ENCODE data around the gene ST8SIA4.

Gene ST8SIA4

GRCh38 chr5:100903039-100903887 lies at the start of gene ST8SIA4:
ST8SIA4 (minus strand) TSS chr5:100903282; CDS start chr5:100902955, 327 bp downstream.
- DNase-seq, result peak; percentile 97

DNA sequence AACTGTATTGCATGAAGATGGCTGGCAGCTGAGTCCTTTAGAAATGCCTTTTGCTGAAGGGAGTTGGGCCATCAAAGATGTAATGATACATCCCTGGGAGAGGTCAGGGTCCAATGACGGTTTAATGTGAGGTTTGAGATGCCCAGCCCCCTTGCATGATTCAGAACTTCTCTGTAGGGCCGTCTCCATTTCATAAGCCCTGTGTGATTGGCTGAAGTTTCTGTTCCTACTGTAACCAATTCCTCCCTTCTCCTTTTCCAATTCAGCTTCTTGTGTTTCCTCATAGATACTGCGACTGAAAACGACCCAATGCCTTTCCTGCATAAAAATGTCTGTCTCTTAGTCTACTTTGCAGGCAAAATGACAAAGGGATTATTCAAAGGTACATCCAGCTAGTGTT lies 47.9 kb upstream of the ST8SIA4 start:
- no peak for DNase-seq

GRCh38 chr5:100913298-100913697 lies 10.2 kb upstream of the ST8SIA4 start:
- DNase-seq, result no peak

DNA sequence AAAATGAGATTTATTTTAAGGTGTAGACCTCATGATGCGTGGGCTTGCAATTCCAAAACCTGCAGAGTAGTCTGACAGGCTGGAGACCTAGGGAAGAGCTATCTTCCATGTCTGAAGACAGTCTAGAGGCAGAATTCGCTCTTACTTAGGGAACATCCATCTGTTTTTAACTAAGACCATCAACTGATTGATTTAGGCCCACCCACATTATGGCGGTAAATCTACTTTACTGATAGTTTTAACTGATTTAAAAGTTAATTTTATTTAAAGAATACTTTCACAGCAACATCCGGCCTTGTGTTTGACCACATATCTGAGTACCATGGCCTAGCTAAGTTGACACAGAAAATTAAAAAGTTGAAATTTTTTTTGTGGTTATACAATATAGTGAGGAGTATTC lies 6.0 kb upstream of the ST8SIA4 start:
- DNase-seq, result no peak

GRCh38 chr5:100905259-100905914 lies 2.3 kb upstream of the ST8SIA4 start:
- no peak for DNase-seq

GRCh38 chr5:100904259-100904861 lies 1.3 kb upstream of the ST8SIA4 start:
- peak; percentile 74 for DNase-seq

- peak; percentile 50 for DNase-seq
These were observed 543 bp downstream of the ST8SIA4 start for GRCh38 chr5:100902440-100903038.

GRCh38 chr5:100901821-100902341 lies 1.2 kb downstream of the ST8SIA4 start:
- peak; percentile 78 for DNase-seq

DNA sequence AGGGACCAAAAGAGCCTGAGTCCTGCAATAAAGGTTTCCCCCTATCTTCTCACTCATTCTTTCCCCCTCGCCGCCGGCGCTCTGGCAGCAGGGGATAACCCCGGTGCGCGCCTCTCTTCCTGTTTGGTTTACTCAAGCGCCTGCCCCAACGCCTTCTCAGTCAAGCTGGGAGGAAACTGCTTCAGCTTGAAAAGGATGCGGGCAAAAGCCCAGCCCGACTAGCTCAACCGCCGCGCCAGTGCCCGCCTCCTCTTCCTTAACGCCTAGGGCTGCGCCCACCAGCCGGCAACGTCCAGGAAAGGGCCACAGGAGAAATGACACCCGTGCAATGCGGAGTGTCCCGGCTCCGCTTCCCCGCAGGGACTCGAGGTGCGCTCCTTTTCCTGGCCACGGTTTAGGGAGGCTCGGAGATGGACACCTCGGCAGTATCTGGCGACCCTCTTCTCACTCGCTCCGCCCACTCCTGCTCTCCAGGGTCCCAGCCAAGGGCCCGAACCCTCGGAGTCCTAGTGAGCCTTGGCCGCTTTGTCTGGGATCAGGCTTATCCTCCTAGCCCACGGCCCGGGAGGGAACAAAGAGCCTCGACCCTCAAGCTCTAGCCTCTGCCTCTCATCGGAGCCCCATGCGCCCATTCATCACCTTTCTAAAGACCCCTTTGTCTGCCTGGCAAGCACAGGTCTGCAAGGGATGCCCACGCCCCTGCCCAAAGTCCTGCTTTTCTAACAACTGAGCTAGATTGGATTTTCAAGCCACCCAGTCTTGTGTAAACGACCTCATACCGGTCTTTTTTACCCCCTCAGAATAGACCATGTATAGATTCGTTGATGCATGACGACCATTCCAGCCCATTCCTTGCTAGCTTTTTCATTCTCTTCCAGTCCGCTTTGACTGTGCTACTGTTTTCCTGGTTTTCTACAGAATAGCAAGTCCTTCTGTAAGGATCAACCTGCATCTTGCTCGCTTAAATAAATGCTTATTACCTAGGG lies 2.0 kb downstream of the ST8SIA4 start:
- DNase-seq, result peak; percentile 91

GRCh38 chr5:100900142-100900795 lies 2.8 kb downstream of the ST8SIA4 start:
- peak; percentile 78 for DNase-seq

DNA sequence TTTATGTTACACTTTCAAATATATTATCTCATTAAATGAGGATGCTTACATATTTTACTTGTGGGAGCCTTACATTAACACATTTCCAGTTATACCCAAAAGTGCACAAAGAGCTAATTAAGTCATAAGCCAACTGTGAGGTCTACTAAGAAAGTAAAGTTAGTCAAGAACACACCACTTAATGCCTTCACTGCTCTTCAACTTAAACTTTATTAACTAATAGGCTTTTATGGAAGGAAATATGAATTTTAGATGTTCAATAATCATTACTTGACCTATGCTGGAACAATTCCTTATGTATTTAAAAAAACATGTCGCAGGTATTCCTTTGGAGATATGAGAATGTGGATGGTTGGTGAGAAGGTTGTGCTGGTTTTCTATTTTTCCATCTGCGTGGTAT lies 3.4 kb downstream of the ST8SIA4 start:
- no peak for DNase-seq

DNA sequence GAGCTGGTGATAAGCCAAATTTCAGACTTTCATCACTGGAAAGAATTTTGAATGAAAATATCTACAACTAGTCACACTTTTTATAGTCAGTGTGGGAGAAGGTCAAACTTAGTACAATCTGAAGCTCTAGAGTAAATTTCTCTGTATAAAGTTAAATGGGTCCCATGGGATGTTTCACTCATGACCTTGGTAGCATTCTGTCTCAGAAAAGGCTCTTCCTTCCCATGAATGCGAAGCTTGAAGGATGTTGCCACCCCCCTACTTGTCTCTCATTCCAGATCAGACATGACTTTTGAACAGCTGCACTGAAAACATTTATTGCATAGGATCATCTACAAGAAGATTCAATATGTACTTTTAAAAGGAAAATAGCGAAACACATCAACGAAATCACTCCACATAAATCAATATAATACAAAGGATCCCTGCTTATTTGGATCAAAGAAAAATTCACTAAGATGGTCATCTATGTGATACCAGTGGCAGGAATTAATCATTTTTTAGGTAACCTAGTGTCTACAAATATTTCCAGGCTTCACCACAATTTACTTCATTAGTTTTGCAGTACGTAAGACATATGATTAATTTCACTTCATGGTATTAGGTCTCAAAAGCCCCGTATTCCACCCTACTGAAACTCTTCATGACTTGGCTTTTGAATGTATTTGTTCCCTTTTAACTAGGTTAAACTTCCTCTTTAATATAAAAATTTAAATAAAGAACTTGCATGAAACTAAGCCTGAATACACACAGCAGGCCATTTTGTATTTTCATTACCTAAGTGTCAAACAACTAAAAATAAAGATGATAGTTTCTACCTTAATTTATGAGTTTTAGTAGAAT lies 4.4 kb downstream of the ST8SIA4 start:
- peak; percentile 16 for DNase-seq

DNA sequence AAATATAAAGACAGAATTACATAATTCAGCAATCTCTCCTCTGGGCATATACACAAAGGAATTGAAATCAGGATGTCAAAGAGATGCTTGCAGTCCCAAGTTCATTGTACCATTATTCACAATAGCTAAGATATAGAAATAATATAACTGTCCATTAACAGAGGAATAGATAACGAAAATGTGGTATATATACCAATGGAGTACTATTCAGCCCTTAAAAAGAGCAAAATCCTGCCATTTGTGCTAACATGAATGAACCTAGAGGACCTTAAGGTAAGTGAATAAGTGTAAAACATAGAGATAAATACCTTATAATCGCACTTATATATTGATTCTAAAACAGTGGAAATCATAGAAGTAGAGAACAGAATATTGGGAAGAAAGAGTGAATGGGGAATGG lies 7.0 kb downstream of the ST8SIA4 start:
- DNase-seq, result no peak

DNA sequence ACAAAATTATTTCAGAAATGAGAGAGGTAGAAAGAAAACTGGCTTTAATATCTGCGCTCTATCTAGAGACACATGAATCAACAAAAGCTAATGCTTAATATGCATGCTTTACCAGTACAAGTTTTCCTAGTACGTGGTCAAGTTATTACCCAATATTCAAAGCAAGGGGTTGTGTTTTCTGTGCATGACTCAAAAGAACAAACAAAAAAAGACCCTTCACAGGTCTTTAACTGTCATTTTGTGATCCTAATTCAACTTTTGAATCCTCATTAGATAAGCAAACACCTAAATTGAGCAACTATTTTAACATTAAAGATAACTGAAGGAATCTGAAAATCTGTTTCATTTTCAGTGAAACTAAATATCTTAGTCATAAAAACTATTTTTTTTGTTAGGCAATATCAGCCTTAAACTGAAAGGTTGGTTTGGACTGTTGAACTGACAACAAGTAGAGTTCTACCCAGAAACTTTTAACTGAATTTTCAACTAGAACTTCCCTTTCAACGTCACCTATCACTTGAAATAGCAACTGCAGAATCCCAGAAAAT lies 12.5 kb downstream of the ST8SIA4 start:
- peak; percentile 60 for DNase-seq

DNA sequence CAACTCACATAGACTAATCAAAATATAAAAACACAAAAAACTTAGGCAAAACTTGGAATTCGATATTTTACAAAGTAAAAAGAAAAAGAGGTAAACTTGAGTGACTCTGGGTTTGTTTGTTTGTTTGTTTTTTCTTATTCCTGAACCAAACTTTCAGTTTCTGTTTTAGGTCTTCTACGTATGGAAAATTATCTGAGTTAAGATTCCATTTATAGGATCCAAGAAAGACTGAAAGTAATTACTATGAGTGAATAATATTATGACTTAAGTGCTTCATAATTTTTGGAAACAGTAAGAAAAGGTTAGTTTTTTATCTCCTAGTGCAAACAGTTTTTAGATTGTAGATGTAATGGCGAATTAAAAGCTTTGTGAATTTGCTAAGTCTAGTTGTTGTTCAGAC lies 13.2 kb downstream of the ST8SIA4 start:
- peak; percentile 56 for DNase-seq

DNA sequence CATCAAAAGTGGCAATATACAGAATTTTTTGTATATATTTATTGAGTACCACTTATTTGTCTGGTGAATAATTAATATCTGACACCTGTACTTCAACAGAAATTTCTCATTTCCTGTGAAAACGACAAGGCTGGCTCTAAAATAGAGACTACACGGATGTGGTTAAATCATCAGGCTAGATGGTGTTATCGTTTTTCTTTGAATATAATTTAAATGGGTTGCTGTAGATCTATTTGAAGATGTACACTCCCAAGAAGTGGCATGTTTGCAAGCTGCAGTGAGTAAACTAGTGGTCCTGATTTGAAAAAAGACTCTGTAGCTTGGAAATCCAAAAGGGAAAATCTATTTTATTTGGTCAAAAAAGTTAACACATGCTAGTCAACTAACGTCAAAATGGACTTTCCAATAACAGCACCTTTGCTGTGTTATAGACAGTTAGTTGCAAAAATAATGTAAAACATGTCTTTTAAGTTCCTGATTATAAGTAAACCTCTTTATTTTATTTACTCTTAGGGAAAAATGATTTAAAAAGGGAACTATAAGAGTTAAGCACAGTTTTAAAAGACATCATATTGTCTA lies 13.8 kb downstream of the ST8SIA4 start:
- DNase-seq, result peak; percentile 62

- DNase-seq, result no peak
These were observed 25.8 kb downstream of the ST8SIA4 start for GRCh38 chr5:100877274-100877673.

DNA sequence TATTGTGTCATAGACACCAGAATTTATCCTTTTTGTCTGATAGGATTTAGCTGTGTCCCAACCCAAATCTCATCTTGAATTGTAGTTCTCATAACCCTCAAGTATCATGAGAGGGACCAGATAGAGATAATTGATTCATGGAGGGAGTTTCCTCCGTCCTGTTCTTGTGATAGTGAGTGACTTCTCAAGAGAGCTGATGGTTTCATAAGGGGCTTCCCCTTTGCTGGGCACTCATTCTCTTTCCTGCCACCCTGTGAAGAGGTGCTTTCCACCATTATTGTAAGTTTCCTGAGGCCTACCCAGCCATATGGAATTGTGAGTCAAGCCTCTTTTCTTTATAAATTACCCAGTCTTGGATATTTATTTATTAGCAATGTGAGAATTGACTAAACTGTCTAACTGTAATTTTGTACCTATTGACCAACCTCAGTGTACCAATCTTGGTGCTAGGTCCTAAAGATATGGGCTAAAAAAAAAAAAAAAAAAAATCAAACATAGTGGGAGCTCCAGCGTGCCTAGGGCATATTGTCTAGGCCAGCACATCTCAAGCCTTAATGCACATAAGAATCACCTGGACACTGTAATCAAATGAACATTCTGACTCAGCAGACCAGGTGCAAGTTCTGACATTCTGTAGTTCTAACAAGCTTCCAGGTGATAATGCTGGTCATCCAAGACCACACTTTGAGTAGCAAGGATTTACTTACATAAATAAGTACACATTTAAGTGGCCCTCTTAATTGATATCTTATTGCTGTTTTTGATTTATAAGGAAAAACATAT lies 30.5 kb downstream of the ST8SIA4 start:
- DNase-seq, result no peak

GRCh38 chr5:100867039-100867562 lies 36.0 kb downstream of the ST8SIA4 start:
- DNase-seq, result no peak
